HepG2 (cell line): ENCODE measurements around the gene METTL27. TPM values are rescaled to one million over a fixed set of nuclear protein-coding genes. Genes with fewer than 3 reads are reported as not detected.

Experiments used
- ARID4A ChIP-seq: sonication (generic); formaldehyde crosslinking; IDR thresholded peaks from 2 replicates; pipeline ENCODE4 v1.5.0; 2020; ENCODE audit warnings: mild to moderate bottlenecking, missing genetic modification reagents, borderline replicate concordance
- ARID5B ChIP-seq: IDR thresholded peaks from 2 replicates; pipeline ENCODE4 v1.4.0; 2020; ENCODE audit warnings: mild to moderate bottlenecking, missing genetic modification reagents
- BORCS8-MEF2B ChIP-seq: sonication (generic); formaldehyde crosslinking; IDR thresholded peaks from 2 replicates; pipeline ENCODE4 v1.8.0; 2022; ENCODE audit warnings: mild to moderate bottlenecking, missing genetic modification reagents
- BRCA1 ChIP-seq: sonication (generic); formaldehyde crosslinking; IDR thresholded peaks from 2 replicates; pipeline ENCODE4 v1.4.0; 2020; ENCODE audit warnings: missing genetic modification reagents
- DR1 ChIP-seq: sonication (generic); formaldehyde crosslinking; IDR thresholded peaks from 2 replicates; pipeline ENCODE4 v1.8.0; 2021; ENCODE audit warnings: mild to moderate bottlenecking, missing genetic modification reagents, inconsistent platforms
- FLYWCH1 ChIP-seq: sonication (generic); formaldehyde crosslinking; IDR thresholded peaks from 2 replicates; pipeline ENCODE4 v1.8.1; 2023; ENCODE audit warnings: mild to moderate bottlenecking, missing genetic modification reagents
- GABPB1 ChIP-seq: IDR thresholded peaks from 2 replicates; pipeline ENCODE4 v1.6.1; 2016; ENCODE audit warnings: mild to moderate bottlenecking, missing genetic modification reagents, moderate library complexity, missing compliant biosample characterization
- HIC2 ChIP-seq: sonication (generic); formaldehyde crosslinking; IDR thresholded peaks from 2 replicates; pipeline ENCODE4 v1.9.0; 2022; ENCODE audit warnings: low read depth, missing genetic modification reagents
- MED8 ChIP-seq: sonication (generic); formaldehyde crosslinking; IDR thresholded peaks from 2 replicates; pipeline ENCODE4 v1.8.1; 2023; ENCODE audit warnings: mild to moderate bottlenecking, missing genetic modification reagents; ENCODE audit not compliant: insufficient replicate concordance
- MEF2D ChIP-seq: sonication (generic); formaldehyde crosslinking; IDR thresholded peaks from 2 replicates; pipeline ENCODE4 v1.5.1; 2020; ENCODE audit warnings: mild to moderate bottlenecking, missing genetic modification reagents
- RFXAP ChIP-seq: sonication (generic); formaldehyde crosslinking; IDR thresholded peaks from 2 replicates; pipeline ENCODE4 v1.4.0; 2020; ENCODE audit warnings: missing genetic modification reagents, borderline replicate concordance
- SIX1 ChIP-seq: sonication (generic); formaldehyde crosslinking; IDR thresholded peaks from 2 replicates; pipeline ENCODE4 v1.4.0; 2020; ENCODE audit warnings: missing genetic modification reagents, borderline replicate concordance
- STAT5B ChIP-seq: sonication (generic); formaldehyde crosslinking; IDR thresholded peaks from 2 replicates; pipeline ENCODE4 v1.4.0; 2020; ENCODE audit warnings: missing genetic modification reagents
- TP53 ChIP-seq: sonication (generic); formaldehyde crosslinking; conservative IDR thresholded peaks from 2 replicates; pipeline ENCODE4 v1.4.0; 2020; ENCODE audit warnings: missing genetic modification reagents
- WIZ ChIP-seq: sonication (generic); formaldehyde crosslinking; IDR thresholded peaks from 2 replicates; pipeline ENCODE4 v1.5.1; 2020; ENCODE audit warnings: mild to moderate bottlenecking, missing genetic modification reagents
- XRCC5 ChIP-seq: fragments of 200-400 bp; formaldehyde crosslinking; optimal IDR thresholded peaks from 2 replicates; pipeline ENCODE3; 2017; ENCODE audit warnings: mild to moderate bottlenecking, low read length
- ZFP1 ChIP-seq: IDR thresholded peaks from 2 replicates; pipeline ENCODE4 v1.6.1; 2016
- ZFY ChIP-seq: sonication (generic); formaldehyde crosslinking; IDR thresholded peaks from 2 replicates; pipeline ENCODE4 v1.4.0; 2020; ENCODE audit warnings: missing genetic modification reagents
- ZNF101 ChIP-seq: sonication (generic); formaldehyde crosslinking; IDR thresholded peaks from 2 replicates; pipeline ENCODE4 v1.4.0; 2020; ENCODE audit warnings: mild to moderate bottlenecking, low read depth, missing genetic modification reagents, borderline replicate concordance
- ZNF3 ChIP-seq: IDR thresholded peaks from 2 replicates; pipeline ENCODE4 v1.7.0; 2017; ENCODE audit warnings: inconsistent platforms
- ZNF468 ChIP-seq: sonication (generic); formaldehyde crosslinking; IDR thresholded peaks from 2 replicates; pipeline ENCODE4 v1.8.0; 2022; ENCODE audit warnings: mild to moderate bottlenecking, moderate library complexity, missing genetic modification reagents
- ZNF580 ChIP-seq: IDR thresholded peaks from 2 replicates; pipeline ENCODE4 v1.6.1; 2016; ENCODE audit warnings: low read depth, borderline replicate concordance
- ZNF766 ChIP-seq: sonication (generic); formaldehyde crosslinking; IDR thresholded peaks from 2 replicates; pipeline ENCODE4 v1.5.0; 2020; ENCODE audit warnings: missing genetic modification reagents, borderline replicate concordance
- polyA plus RNA-seq, 8 experiments: library from polyadenylated mRNA; depleted of rRNA in 3 of 8; stranded (reverse) in 7 of 8; unstranded in 1 of 8; fragments of >200 nt; fragmentation: Illumina TruSeq in 4 of 8; extraction: Trizol in 4 of 8; gene quantifications; 2 replicates each; pipeline versions ENCODE4 v1.2.1 to v1.2.3, GENCODE V29; 2011 to 2016; ENCODE audit warnings: low read depth in 4 of 8, missing spikeins in 1 of 8, mixed read lengths in 1 of 8; ENCODE audit not compliant: insufficient read depth in 1 of 8
- total RNA-seq, 5 experiments: library from RNA; depleted of rRNA; stranded (reverse); fragments of >200 nt; fragmentation: Illumina TruSeq; extraction: Trizol; gene quantifications; 2 replicates each; pipeline ENCODE4 v1.2.3, GENCODE V29; 2016; ENCODE audit warnings: low read depth in 1 of 5

Gene METTL27
- total and polyA plus RNA-seq, 2 of the 13 experiments (the other 11 are each of a cell fraction or from before 2014, with no cell fraction given): 2.0 to 3.0 TPM

- TF ChIP-seq MED8 (CRISPR knock-in tag): no peak
- TF ChIP-seq MEF2D (CRISPR knock-in tag): no peak
- no peak for TF ChIP-seq ZFP1 (CRISPR knock-in tag)
- TF ChIP-seq ZNF468 (CRISPR knock-in tag): no peak
- peak; percentile 45; the same call in 1 of the 2 replicates for TF ChIP-seq ZNF580
- TF ChIP-seq ZNF3 (CRISPR knock-in tag): no peak
- TF ChIP-seq RFXAP: no peak
- TF ChIP-seq TP53 (CRISPR knock-in tag): no peak
- TF ChIP-seq ARID5B (CRISPR knock-in tag): no peak; the same call in 1 of the 2 replicates
- 0 out of 2 replicates have a peak, but pooled peaks have one; percentile 45 for TF ChIP-seq BORCS8-MEF2B (CRISPR knock-in tag)
- TF ChIP-seq FLYWCH1 (CRISPR knock-in tag): no peak
- no peak for TF ChIP-seq WIZ (CRISPR knock-in tag)
- no peak for TF ChIP-seq STAT5B (CRISPR knock-in tag)
- TF ChIP-seq XRCC5: peak; percentile 53
- no peak for TF ChIP-seq ARID4A (CRISPR knock-in tag)
- no peak for TF ChIP-seq HIC2 (CRISPR knock-in tag)
- no peak for TF ChIP-seq ZNF766
- no peak for TF ChIP-seq DR1 (CRISPR knock-in tag)
- TF ChIP-seq ZNF101 (CRISPR knock-in tag): no peak
- no peak for TF ChIP-seq BRCA1 (CRISPR knock-in tag)
- TF ChIP-seq GABPB1 (CRISPR knock-in tag): 0 out of 2 replicates have a peak, but pooled peaks have one; percentile 19
- TF ChIP-seq ZFY (CRISPR knock-in tag): peak; percentile 29; the same call in 1 of the 2 replicates
- no peak for TF ChIP-seq SIX1 (CRISPR knock-in tag)
Observed at GRCh38 chr7:73811760-73812168, 30.6 kb downstream of the METTL27 start (continued).
